Kidney epithelial cell (primary cell): ENCODE data around the gene THOC7. TPM values are rescaled to one million over a fixed set of nuclear protein-coding genes. Genes with fewer than 3 reads are reported as not detected.
A peak's percentile ranks its signal among the peaks of the same experiment; 100 is the strongest.

Experiments
- DNase-seq: peaks from one replicate; pipeline ENCODE4 v3.0.0-alpha.2; 2010; ENCODE audit warnings: low read depth
- H3K27me3 ChIP-seq: 2 replicates; pipeline ENCODE4 v1.6.0; 2011; ENCODE audit warnings: low read length; ENCODE audit not compliant: control insufficient read depth, insufficient read depth
- H3K36me3 ChIP-seq: 2 replicates; pipeline ENCODE4 v1.5.1; 2011; ENCODE audit warnings: low read length; ENCODE audit not compliant: control insufficient read depth, insufficient read depth
- H3K4me3 ChIP-seq: 2 replicates; pipeline ENCODE4 v1.5.1; 2011; ENCODE audit warnings: low read depth, mild to moderate bottlenecking, control low read depth, low read length
- CTCF ChIP-seq: IDR thresholded peaks from 2 replicates; pipeline ENCODE4 v1.5.1; 2011; ENCODE audit warnings: mild to moderate bottlenecking, moderate library complexity, low read length, control low read depth, inconsistent platforms; ENCODE audit not compliant: insufficient read depth, poor library complexity, severe bottlenecking
- total RNA-seq: library from RNA; depleted of rRNA; stranded (reverse); fragments of >200 nt; gene quantifications from 2 replicates; pipeline ENCODE4 v1.2.3, GENCODE V29; 2015

The THOC7 gene
- total RNA-seq, 1 donor from 2014 or later = 66.7 TPM

DNA sequence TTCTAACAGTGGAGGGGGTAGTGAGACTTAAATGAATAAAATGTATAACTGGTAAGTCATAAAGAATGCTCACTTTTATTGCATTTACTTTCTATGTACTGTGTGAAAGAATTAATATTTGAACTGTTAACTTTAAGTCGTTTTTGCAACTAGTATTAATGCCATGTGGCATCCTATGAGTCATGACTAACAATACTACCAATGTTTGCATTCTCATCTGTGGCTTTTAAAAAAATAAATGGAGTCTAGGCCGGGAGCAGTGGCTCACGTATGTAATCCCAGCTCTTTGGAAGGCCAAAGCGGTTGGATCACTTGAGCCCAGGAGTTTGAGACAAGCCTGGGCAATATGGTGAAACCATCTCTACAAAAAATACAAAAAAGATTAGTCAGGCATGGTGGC lies 39.3 kb downstream of the THOC7 start:
- TF ChIP-seq CTCF = no peak
- H3K4me3 ChIP-seq = no peak overlapping the region
- peak; percentile 19 for DNase-seq
- no peaks in the 10 kb centered on the region for H3K36me3 ChIP-seq
- no peaks in the 10 kb centered on the region for H3K27me3 ChIP-seq

- Histone ChIP-seq H3K4me3 (no peak within 1 kb of the TSS), H3K36me3 (no peaks in the 10 kb centered on the region), H3K27me3 (no peaks in the 10 kb centered on the region)
- no peak for TF ChIP-seq CTCF
- no peak for DNase-seq
Measured at GRCh38 chr3:63819151-63819398, 44.5 kb downstream of the THOC7 start, which contains the start of gene C3orf49. TSS of gene C3orf49 (plus strand) at chr3:63819299. CDS start at chr3:63819472, 173 bp downstream.

GRCh38 chr3:63818282-63819150 lies 45.1 kb downstream of the THOC7 start:
- H3K4me3 ChIP-seq = no peak overlapping the region
- no peaks in the 10 kb centered on the region for H3K27me3 ChIP-seq
- no peaks in the 10 kb centered on the region for H3K36me3 ChIP-seq
- TF ChIP-seq CTCF = peak; percentile 68
- no peak for DNase-seq

DNA sequence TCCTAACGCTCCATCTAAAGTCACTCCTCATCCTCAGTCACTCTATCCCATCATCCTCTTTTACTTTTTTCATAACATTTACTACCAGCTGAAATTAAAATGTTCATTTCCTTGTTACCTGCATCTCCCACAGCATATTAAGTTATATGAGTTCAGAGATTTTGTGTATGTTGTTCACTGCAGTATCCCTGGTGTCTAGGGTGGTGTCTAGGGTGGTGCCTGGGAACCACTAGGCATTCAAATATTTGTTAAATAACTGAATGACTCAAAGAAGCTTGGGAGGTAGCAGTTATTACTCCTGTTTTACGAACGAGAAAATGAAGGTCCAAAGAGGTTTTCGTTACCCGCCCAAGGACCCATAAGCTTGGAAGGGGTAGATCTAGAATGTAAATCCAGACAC lies 46.4 kb downstream of the THOC7 start:
- no peak for TF ChIP-seq CTCF
- H3K4me3 ChIP-seq = no peak overlapping the region
- H3K36me3 ChIP-seq = no peaks in the 10 kb centered on the region
- DNase-seq = no peak
- H3K27me3 ChIP-seq = no peaks in the 10 kb centered on the region

DNA sequence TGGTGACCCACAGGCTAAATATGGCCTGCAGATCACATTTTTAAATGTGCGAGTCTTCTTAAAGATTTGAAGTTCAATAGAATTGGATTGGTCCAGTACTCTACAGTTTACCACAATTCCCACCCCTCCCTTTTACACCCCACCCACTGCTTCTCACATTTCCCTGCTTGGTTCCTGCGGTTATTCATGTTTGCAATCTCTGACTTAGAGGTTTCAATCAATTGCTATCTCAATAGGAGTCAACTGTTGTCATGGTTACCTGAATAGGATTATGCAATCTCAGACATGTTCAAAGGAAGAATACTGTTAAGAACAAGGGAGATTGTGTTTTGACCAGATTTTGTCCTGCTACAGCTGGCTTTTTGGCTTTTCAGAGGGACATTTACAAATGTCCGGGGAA lies 49.4 kb downstream of the THOC7 start:
- no peak for DNase-seq
- Histone ChIP-seq H3K4me3 (no peak overlapping the region), H3K27me3 (no peaks in the 10 kb centered on the region), H3K36me3 (no peaks in the 10 kb centered on the region)
- TF ChIP-seq CTCF = no peak

- TF ChIP-seq CTCF = no peak
Measured at GRCh38 chr3:63809607-63810006, 54.0 kb downstream of the THOC7 start.

More at GRCh38 chr3:63809607-63810006, 54.0 kb downstream of the THOC7 start:
- no peaks in the 10 kb centered on the region for H3K36me3 ChIP-seq
- no peaks in the 10 kb centered on the region for H3K27me3 ChIP-seq
- peak; percentile 48 for DNase-seq
- H3K4me3 ChIP-seq = no peak overlapping the region
